CD14-positive monocyte (primary cell): Measurements from ENCODE around the gene RPS6KA5. TPM values are rescaled to one million over a fixed set of nuclear protein-coding genes. Genes with fewer than 3 reads are reported as not detected.

ENCODE experiments used
- DNase-seq, 3 donors: peaks; one replicate each; pipeline ENCODE4 v3.0.0-alpha.2; 2011 to 2022
- H2AFZ ChIP-seq: 2 replicates; pipeline ENCODE4 v1.6.0; 2012; ENCODE audit warnings: mild to moderate bottlenecking, low read depth, low read length, inconsistent platforms; ENCODE audit not compliant: insufficient read depth, poor library complexity, severe bottlenecking
- H3K27ac ChIP-seq, 2 donors: 1 replicate in 1 of 2; 2 replicates in 1 of 2; pipeline ENCODE4 v1.5.1; 2012 to 2013; ENCODE audit warnings: low read length in 2 of 2, control low read depth in 1 of 2, inconsistent platforms in 1 of 2, low read depth in 1 of 2, mild to moderate bottlenecking in 1 of 2
- H3K27me3 ChIP-seq, 2 donors: one replicate each; pipeline versions ENCODE4 v1.6.0 to v1.6.1; 2011 to 2013; ENCODE audit warnings: low read length in 2 of 2; ENCODE audit not compliant: control insufficient read depth in 2 of 2, insufficient read depth in 2 of 2
- H3K36me3 ChIP-seq, 2 donors: replicated peaks in 1 of 2; 1 replicate in 1 of 2; 2 replicates in 1 of 2; pipeline versions ENCODE4 v1.5.1 to v1.6.1; 2012 to 2013; ENCODE audit warnings: low read length in 2 of 2, control low read depth in 1 of 2, inconsistent platforms in 1 of 2, mild to moderate bottlenecking in 1 of 2; ENCODE audit not compliant: insufficient read depth in 2 of 2, control insufficient read depth in 1 of 2
- H3K4me1 ChIP-seq, 2 donors: 1 replicate in 1 of 2; 2 replicates in 1 of 2; pipeline versions ENCODE4 v1.5.1 to v1.6.1; 2012 to 2013; ENCODE audit warnings: low read length in 2 of 2, control low read depth in 1 of 2, inconsistent platforms in 1 of 2, mild to moderate bottlenecking in 1 of 2, moderate library complexity in 1 of 2; ENCODE audit not compliant: insufficient read depth in 2 of 2, control insufficient read depth in 1 of 2
- H3K4me2 ChIP-seq: replicated peaks from 2 replicates; pipeline ENCODE3; 2012; ENCODE audit warnings: low read length, moderate library complexity, mild to moderate bottlenecking; ENCODE audit not compliant: poor library complexity, severe bottlenecking; ENCODE audit errors: extremely low read depth
- H3K4me3 ChIP-seq, 3 experiments: fragments of 200-600 bp in 1 of 3; sonication (generic) in 1 of 3; replicated peaks in 1 of 3; 1 replicate in 2 of 3; 2 replicates in 1 of 3; pipeline ENCODE4 v1.5.1; 2011 to 2013; ENCODE audit warnings: low read length in 3 of 3, mild to moderate bottlenecking in 3 of 3, control low read depth in 2 of 3, low read depth in 2 of 3, inconsistent platforms in 1 of 3, moderate library complexity in 1 of 3
- H3K79me2 ChIP-seq: 2 replicates; pipeline ENCODE4 v1.6.0; 2012; ENCODE audit warnings: mild to moderate bottlenecking, control low read depth, inconsistent platforms, low read length, moderate library complexity; ENCODE audit not compliant: insufficient read depth
- H3K9ac ChIP-seq: 2 replicates; pipeline ENCODE4 v1.6.0; 2017; ENCODE audit warnings: low read length, mild to moderate bottlenecking; ENCODE audit not compliant: insufficient read depth, poor library complexity, severe bottlenecking
- H3K9me3 ChIP-seq, 2 donors: replicated peaks in 1 of 2; 1 replicate in 1 of 2; 2 replicates in 1 of 2; pipeline versions ENCODE4 v1.5.1 to v1.6.1; 2012 to 2013; ENCODE audit warnings: low read length in 2 of 2, control low read depth in 1 of 2; ENCODE audit not compliant: control insufficient read depth in 1 of 2, insufficient read depth in 1 of 2
- H4K20me1 ChIP-seq: 2 replicates; pipeline ENCODE4 v1.6.0; 2012; ENCODE audit warnings: mild to moderate bottlenecking, low read length, control low read depth, moderate library complexity; ENCODE audit not compliant: insufficient read depth
- H3K27ac Mint-ChIP-seq, 7 donors: one replicate each; pipeline ENCODE4 v1.8.0; 2020; ENCODE audit warnings: mild to moderate bottlenecking in 7 of 7, mixed read lengths in 7 of 7, moderate library complexity in 6 of 7, inconsistent platforms in 2 of 7
- H3K27me3 Mint-ChIP-seq, 3 donors: one replicate each; pipeline ENCODE4 v1.8.0; 2021 to 2022; ENCODE audit warnings: low read depth in 3 of 3, mild to moderate bottlenecking in 3 of 3, mixed read lengths in 3 of 3, moderate library complexity in 3 of 3, inconsistent platforms in 1 of 3
- H3K36me3 Mint-ChIP-seq, 2 donors: one replicate each; pipeline ENCODE4 v1.8.0; 2020; ENCODE audit warnings: mixed read lengths in 2 of 2, inconsistent platforms in 1 of 2, mild to moderate bottlenecking in 1 of 2
- H3K4me1 Mint-ChIP-seq: one replicate; pipeline ENCODE4 v1.8.0; 2020; ENCODE audit warnings: mild to moderate bottlenecking, mixed read lengths
- H3K4me3 Mint-ChIP-seq, 2 donors: one replicate each; pipeline ENCODE4 v1.8.0; 2020; ENCODE audit warnings: mild to moderate bottlenecking in 2 of 2, mixed read lengths in 2 of 2, moderate library complexity in 1 of 2
- H3K9me3 Mint-ChIP-seq, 7 donors: one replicate each; pipeline ENCODE4 v1.8.0; 2020 to 2022; ENCODE audit warnings: mixed read lengths in 7 of 7, mild to moderate bottlenecking in 6 of 7, moderate library complexity in 6 of 7, inconsistent platforms in 2 of 7
- CTCF ChIP-seq: fragments of 200-600 bp; IDR thresholded peaks from one replicate; pipeline ENCODE4 v1.8.0; 2022; ENCODE audit warnings: antibody characterized with exemption, mild to moderate bottlenecking
- WGBS: methylation state at CpG from one replicate; pipeline ENCODE4 v1.1.5; 2013; ENCODE audit warnings: missing lambda C conversion rate; ENCODE audit not compliant: insufficient coverage; 5-methylcytosine and 5-hydroxymethylcytosine counted together
- intact Hi-C, 2 donors: fragments of 100-400 bp; cut with micrococcal nuclease; formaldehyde crosslinking; loops; one replicate each; pipeline versions ENCODE4 v1.15.0 to v1.15.1; 2023
- polyA plus RNA-seq, 3 donors: library from polyadenylated mRNA; depleted of rRNA in 1 of 3; unstranded in 2 of 3; stranded (reverse) in 1 of 3; fragments of 300-500 nt in 2 of 3; fragments of >200 nt in 1 of 3; fragmentation: Illumina TruSeq in 2 of 3; gene quantifications; 1 replicate in 2 of 3; 2 replicates in 1 of 3; pipeline ENCODE4 v1.2.3, GENCODE V29; 2012 to 2021

RPS6KA5 gene
- polyA plus RNA-seq, 3 donors, result 4.4 to 10.1 (median 7.9) TPM

- H3K9ac ChIP-seq, result no peak overlapping the region
- intact Hi-C loops, result no loop called here
- no peaks in the 10 kb centered on the region for H3K27me3 ChIP-seq
- Mint-ChIP-seq H3K36me3 (peaks cover 0 to 4% of the 10 kb centered on the region in 2 donors), H3K9me3 (peaks cover 0 to 2% (median 0%) of the 10 kb centered on the region in 7 donors), H3K4me1 (no peaks in the 10 kb centered on the region), H3K4me3 (no peak overlapping the region), H3K27ac (no peak overlapping the region), H3K27me3 (peaks cover 0 to 2% (median 0%) of the 10 kb centered on the region in 3 donors)
- H3K4me1 ChIP-seq, result no peaks in the 10 kb centered on the region
- no peak overlapping the region for H3K27ac ChIP-seq
- no peaks in the 10 kb centered on the region for H3K36me3 ChIP-seq
- DNase-seq, result no peak
- H2AFZ ChIP-seq, result no peak overlapping the region
- no peaks in the 10 kb centered on the region for H3K79me2 ChIP-seq
- no peak for TF ChIP-seq CTCF
- no peaks in the 10 kb centered on the region for H4K20me1 ChIP-seq
- no peaks in the 10 kb centered on the region for H3K9me3 ChIP-seq
- H3K4me2 ChIP-seq, result no peak overlapping the region
- no peak overlapping the region for H3K4me3 ChIP-seq
Observed at GRCh38 chr14:90853116-90853515, 207.3 kb downstream of the RPS6KA5 start.

- no peak overlapping the region for H3K4me3 ChIP-seq
- H3K79me2 ChIP-seq, result no peaks in the 10 kb centered on the region
- no peaks in the 10 kb centered on the region for H3K36me3 ChIP-seq
- no peaks in the 10 kb centered on the region for H3K9me3 ChIP-seq
- H3K27ac Mint-ChIP-seq, result no peak overlapping the region
- H3K27me3 Mint-ChIP-seq, result peaks cover 0 to 2% (median 0%) of the 10 kb centered on the region in 3 donors
- peaks cover 0 to 4% of the 10 kb centered on the region in 2 donors for H3K36me3 Mint-ChIP-seq
- no peak overlapping the region for H3K4me2 ChIP-seq
- H3K4me3 Mint-ChIP-seq, result no peak overlapping the region
- no CpG with 5 or more reads among the region's 5 CpGs for WGBS
- no peak overlapping the region for H3K27ac ChIP-seq
- intact Hi-C loops, result no loop called here
- no peaks in the 10 kb centered on the region for H3K27me3 ChIP-seq
- no peaks in the 10 kb centered on the region for H4K20me1 ChIP-seq
- no peak for TF ChIP-seq CTCF
- no peak overlapping the region for H2AFZ ChIP-seq
- DNase-seq, result no peak
- no peaks in the 10 kb centered on the region for H3K4me1 ChIP-seq
- H3K4me1 Mint-ChIP-seq, result no peaks in the 10 kb centered on the region
- no peak overlapping the region for H3K9ac ChIP-seq
- peaks cover 0 to 2% (median 0%) of the 10 kb centered on the region in 7 donors for H3K9me3 Mint-ChIP-seq
Observed at GRCh38 chr14:90851327-90852036, 209.0 kb downstream of the RPS6KA5 start.
